ENCODE data around the gene KLHL41. TPM values are rescaled to one million over a fixed set of nuclear protein-coding genes. Genes with fewer than 3 reads are reported as not detected.
"Not testable (repeated sequence)": the region's sequence is repeated elsewhere in the genome, so short reads cannot be mapped to it uniquely, and the experiment has no call there.

The KLHL41 gene
- total RNA-seq, 1 donor from 2014 or later = 1.4 TPM

DNA sequence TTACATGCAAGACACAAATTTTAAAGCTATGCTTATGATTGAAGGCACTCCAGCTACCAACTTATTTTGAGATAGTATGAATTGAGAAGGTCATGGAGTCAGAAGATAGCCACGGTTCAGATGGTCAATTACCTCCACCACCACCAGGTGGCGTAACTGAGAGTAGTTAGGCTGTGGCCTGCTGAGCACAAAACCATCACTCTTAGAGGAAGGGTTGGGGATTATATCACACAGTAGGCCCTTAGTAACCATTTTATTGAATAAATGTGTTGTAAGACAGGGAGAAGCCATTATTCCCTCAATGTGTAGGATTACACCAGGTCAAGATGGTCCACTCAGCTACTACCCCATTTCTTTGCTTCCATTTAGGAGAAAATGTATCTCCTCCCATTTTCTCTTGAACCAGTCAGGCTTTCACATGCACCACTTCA lies 18.8 kb downstream of the KLHL41 start:
- H3K27me3 Mint-ChIP-seq (ENCODE audit: low read depth) = no peaks in the 10 kb centered on the region
- H3K9me3 Mint-ChIP-seq = no peaks in the 10 kb centered on the region
- peak; percentile 88 for TF ChIP-seq CTCF (conservative IDR thresholded peaks at IDR 0.05)
- H3K4me1 Mint-ChIP-seq = peaks cover 14% of the 10 kb centered on the region
- H3K36me3 Mint-ChIP-seq (ENCODE audit: low read depth) = peaks cover 7% of the 10 kb centered on the region
- no peak overlapping the region for H3K27ac Mint-ChIP-seq (ENCODE audit: unreplicated experiment)
- DNase-seq (ENCODE audit: low read depth, low spot score) = peak; percentile 74
- H3K4me3 Mint-ChIP-seq = no peak overlapping the region

- H3K4me3 Mint-ChIP-seq; DNase-seq (ENCODE audit: low read depth, low spot score); H3K4me1 Mint-ChIP-seq; H3K27me3 Mint-ChIP-seq (ENCODE audit: low read depth); H3K9me3 Mint-ChIP-seq; H3K36me3 Mint-ChIP-seq (ENCODE audit: low read depth); H3K27ac Mint-ChIP-seq (ENCODE audit: unreplicated experiment): not testable (repeated sequence)
Observed at GRCh38 chr2:169539460-169539859, 30.0 kb downstream of the KLHL41 start.

- no peaks in the 10 kb centered on the region for H3K27me3 Mint-ChIP-seq (ENCODE audit: low read depth)
- H3K4me3 Mint-ChIP-seq = no peak overlapping the region
- H3K4me1 Mint-ChIP-seq = no peaks in the 10 kb centered on the region
- no peak for DNase-seq (ENCODE audit: low read depth, low spot score)
- peaks cover 5% of the 10 kb centered on the region for H3K36me3 Mint-ChIP-seq (ENCODE audit: low read depth)
- no peak overlapping the region for H3K27ac Mint-ChIP-seq (ENCODE audit: unreplicated experiment)
- no peaks in the 10 kb centered on the region for H3K9me3 Mint-ChIP-seq
- TF ChIP-seq CTCF (conservative IDR thresholded peaks at IDR 0.05) = no peak
Observed at GRCh38 chr2:169540146-169540545, 30.6 kb downstream of the KLHL41 start.

- no peaks in the 10 kb centered on the region for H3K9me3 Mint-ChIP-seq
- no peak overlapping the region for H3K4me3 Mint-ChIP-seq
- no peaks in the 10 kb centered on the region for H3K27me3 Mint-ChIP-seq (ENCODE audit: low read depth)
- H3K36me3 Mint-ChIP-seq (ENCODE audit: low read depth) = peaks cover 7% of the 10 kb centered on the region
- no peak for DNase-seq (ENCODE audit: low read depth, low spot score)
- no peaks in the 10 kb centered on the region for H3K4me1 Mint-ChIP-seq
- H3K27ac Mint-ChIP-seq (ENCODE audit: unreplicated experiment) = no peak overlapping the region
- no peak for TF ChIP-seq CTCF (conservative IDR thresholded peaks at IDR 0.05)
Observed at GRCh38 chr2:169542433-169542832, 32.9 kb downstream of the KLHL41 start.

- no peaks in the 10 kb centered on the region for H3K4me1 Mint-ChIP-seq
- no peaks in the 10 kb centered on the region for H3K9me3 Mint-ChIP-seq
- no peak overlapping the region for H3K27ac Mint-ChIP-seq (ENCODE audit: unreplicated experiment)
- H3K4me3 Mint-ChIP-seq = no peak overlapping the region
- no peaks in the 10 kb centered on the region for H3K27me3 Mint-ChIP-seq (ENCODE audit: low read depth)
- no peak for TF ChIP-seq CTCF (conservative IDR thresholded peaks at IDR 0.05)
- DNase-seq (ENCODE audit: low read depth, low spot score) = no peak
- H3K36me3 Mint-ChIP-seq (ENCODE audit: low read depth) = peaks cover 9% of the 10 kb centered on the region
Observed at GRCh38 chr2:169546756-169547155, 37.3 kb downstream of the KLHL41 start.

DNA sequence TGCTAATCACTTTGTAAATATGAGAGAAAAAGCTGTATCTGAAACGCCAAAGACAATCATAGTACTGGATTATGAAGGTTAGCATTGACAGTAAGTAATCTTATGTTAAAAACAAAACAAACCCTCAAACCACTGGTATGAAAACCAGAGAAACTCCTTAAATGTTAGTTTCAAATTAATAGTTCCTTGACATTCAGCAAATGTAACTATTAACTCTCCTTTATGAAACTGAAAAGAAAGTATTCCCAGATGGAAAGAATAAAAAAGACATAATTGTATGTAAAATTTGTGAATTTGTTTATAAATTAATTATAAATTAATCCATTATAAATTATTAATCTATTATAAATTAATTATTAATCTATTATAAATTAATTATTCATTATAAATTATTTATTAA lies 51.9 kb downstream of the KLHL41 start:
- TF ChIP-seq CTCF (conservative IDR thresholded peaks at IDR 0.05) = no peak
- Mint-ChIP-seq H3K4me1 (no peaks in the 10 kb centered on the region), H3K27me3 (ENCODE audit: low read depth) (peaks cover 5% of the 10 kb centered on the region), H3K27ac (ENCODE audit: unreplicated experiment) (no peak overlapping the region), H3K4me3 (no peak overlapping the region), H3K36me3 (ENCODE audit: low read depth) (peaks cover 24% of the 10 kb centered on the region), H3K9me3 (peaks cover 4% of the 10 kb centered on the region)
- no peak for DNase-seq (ENCODE audit: low read depth, low spot score)

DNA sequence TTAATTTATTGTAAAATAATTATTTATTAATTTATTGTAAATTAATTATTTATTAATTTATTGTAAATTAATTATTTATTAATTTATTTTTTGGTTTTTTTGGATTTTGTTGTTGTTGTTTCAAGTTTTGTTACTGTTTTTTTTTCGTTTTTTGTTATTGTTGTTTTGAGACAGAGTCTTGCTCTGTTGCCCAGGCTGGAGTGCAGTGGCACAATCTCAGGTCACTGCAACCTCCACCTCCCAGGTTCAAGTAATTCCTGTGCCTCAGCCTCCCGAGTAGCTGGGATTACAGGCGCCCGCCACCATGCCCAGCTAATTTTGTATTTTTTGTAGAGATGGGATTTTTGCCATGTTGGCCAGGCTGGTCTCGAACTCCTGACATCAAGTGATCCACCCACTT lies 52.6 kb downstream of the KLHL41 start:
- H3K4me1 Mint-ChIP-seq = not testable (repeated sequence)

More for the DNA sequence above, 52.6 kb downstream of the KLHL41 start:
- Mint-ChIP-seq H3K4me3 (peak overlapping the region; percentile 51), H3K36me3 (ENCODE audit: low read depth) (peaks cover 24% of the 10 kb centered on the region)
- not testable (repeated sequence) for H3K9me3 Mint-ChIP-seq; H3K27me3 Mint-ChIP-seq (ENCODE audit: low read depth); H3K27ac Mint-ChIP-seq (ENCODE audit: unreplicated experiment); DNase-seq (ENCODE audit: low read depth, low spot score)
